ENCODE measurements around the gene APBB1.

DNA sequence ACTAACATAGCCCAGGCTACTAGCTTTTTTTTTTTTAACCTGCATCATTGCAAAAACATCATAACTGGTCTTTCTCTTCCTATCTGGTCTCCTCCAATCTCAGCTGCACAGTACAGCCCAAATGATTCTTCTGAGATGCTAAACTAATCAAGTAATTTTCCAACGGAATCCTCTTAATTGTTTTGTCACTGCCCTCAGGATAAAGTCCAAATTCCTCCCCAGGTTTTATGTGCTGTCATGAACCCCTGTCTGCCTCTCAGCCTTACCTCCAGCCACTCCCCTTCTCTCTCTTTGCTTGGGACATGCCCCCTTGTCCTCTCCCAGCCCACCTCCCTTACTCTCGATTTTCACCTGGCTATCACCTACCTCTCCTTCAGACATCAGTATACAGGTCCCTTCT lies 12.5 kb downstream of the APBB1 start:
- TF ChIP-seq CTCF (IDR thresholded peaks at IDR 0.05; ENCODE audit: borderline replicate concordance, extremely low read depth, low read length, poor library complexity, severe bottlenecking) (no peak), EZH2 (IDR thresholded peaks at IDR 0.05; ENCODE audit: borderline replicate concordance, low read depth, low read length, severe bottlenecking) (no peak)
